GM19463 (cell line): ENCODE data around the gene NEK2.

ENCODE experiments used
- ATAC-seq: cut with Tn5 transposase; IDR thresholded peaks from one replicate; pipeline ENCODE4 v1.9.1; 2021; ENCODE audit warnings: mild to moderate bottlenecking, moderate library complexity; ENCODE audit not compliant: unreplicated experiment

Gene NEK2

DNA sequence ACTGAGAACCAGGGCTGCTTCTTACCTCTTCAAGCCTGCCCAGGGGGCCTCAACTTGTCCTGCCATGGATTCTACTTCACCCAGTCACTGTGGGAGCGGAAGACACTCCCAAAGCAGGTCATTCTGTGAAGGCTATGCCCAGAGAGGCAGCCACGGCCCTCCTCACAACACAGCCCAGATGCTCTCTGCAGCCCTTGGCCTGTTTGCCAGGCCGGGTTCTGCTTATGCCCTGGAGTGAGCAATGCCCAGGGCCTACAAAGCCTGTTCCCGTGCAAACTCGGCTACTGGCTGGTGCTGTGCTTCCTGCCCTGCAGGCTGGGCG is 62.7 kb downstream of the NEK2 start:
- ATAC-seq = no peak
